HEK293 (cell line): ENCODE measurements around the gene ARHGAP15.

Experiments
- CTCF ChIA-PET: fragments of 350-600 bp; formaldehyde crosslinking; extraction: SDS; loops from one replicate; lab custom pipeline; 2021; ENCODE audit warnings: antibody characterized with exemption; lab: Yijun Ruan, JAX
- POLR2A ChIA-PET: fragments of 300-600 bp; formaldehyde crosslinking; extraction: SDS; loops from one replicate; lab custom pipeline; 2020; ENCODE audit warnings: antibody characterized with exemption, inconsistent platforms; lab: Yijun Ruan, JAX
- H3K27ac ChIP-seq: fragments of 200-500 bp; sonication (Bioruptor generic); 2 replicates; pipeline ENCODE4 v1.5.1; 2014; ENCODE audit warnings: low read depth, low read length, control low read depth, inconsistent platforms; ENCODE audit errors: extremely low read depth
- H3K36me3 ChIP-seq, 2 experiments: fragments of 200-500 bp in 1 of 2; sonication (Bioruptor generic) in 1 of 2; 1 replicate in 1 of 2; 2 replicates in 1 of 2; pipeline ENCODE4 v1.5.1; 2014 to 2017; ENCODE audit warnings: inconsistent platforms in 2 of 2, low read length in 2 of 2; ENCODE audit not compliant: control insufficient read depth in 2 of 2, insufficient read depth in 1 of 2
- H3K4me1 ChIP-seq: fragments of 200-500 bp; sonication (Bioruptor generic); 2 replicates; pipeline ENCODE4 v1.5.1; 2014; ENCODE audit warnings: mild to moderate bottlenecking, low read length, inconsistent platforms; ENCODE audit not compliant: control insufficient read depth, insufficient read depth
- H3K4me3 ChIP-seq: 2 replicates; pipeline ENCODE4 v1.5.1; 2011; ENCODE audit warnings: low read depth, mild to moderate bottlenecking, control low read depth, low read length, moderate library complexity
- H3K9me3 ChIP-seq: fragments of 200-500 bp; sonication (Bioruptor generic); 2 replicates; pipeline ENCODE4 v1.5.1; 2014; ENCODE audit warnings: low read depth, low read length, inconsistent platforms; ENCODE audit not compliant: control insufficient read depth, insufficient read depth
- BCL11A ChIP-seq: fragments of 450-650 bp; formaldehyde crosslinking; IDR thresholded peaks from 2 replicates; pipeline ENCODE4 v1.5.1; 2016; ENCODE audit warnings: low read depth, missing biosample characterization, missing genetic modification characterization
- FEZF1 ChIP-seq: fragments of 450-650 bp; formaldehyde crosslinking; IDR thresholded peaks from 2 replicates; pipeline ENCODE4 v1.5.1; 2016; ENCODE audit warnings: missing biosample characterization, missing genetic modification characterization
- HOXD13 ChIP-seq: sonication (generic); formaldehyde crosslinking; IDR thresholded peaks from 2 replicates; pipeline ENCODE4 v1.8.0; 2022; ENCODE audit warnings: missing genetic modification reagents, borderline replicate concordance
- PBX3 ChIP-seq: sonication (generic); formaldehyde crosslinking; IDR thresholded peaks from 2 replicates; pipeline ENCODE4 v1.8.1; 2022; ENCODE audit warnings: mild to moderate bottlenecking, moderate library complexity, missing genetic modification reagents
- PRDM10 ChIP-seq: fragments of 450-650 bp; formaldehyde crosslinking; IDR thresholded peaks from 2 replicates; pipeline ENCODE4 v1.5.1; 2016; ENCODE audit warnings: missing biosample characterization, missing genetic modification characterization
- ZEB2 ChIP-seq: fragments of 450-650 bp; formaldehyde crosslinking; IDR thresholded peaks from 2 replicates; pipeline ENCODE4 v1.5.1; 2016; ENCODE audit warnings: missing biosample characterization, missing genetic modification characterization
- ZFP37 ChIP-seq: fragments of 450-650 bp; formaldehyde crosslinking; IDR thresholded peaks from 2 replicates; pipeline ENCODE4 v1.5.1; 2016; ENCODE audit warnings: missing biosample characterization, missing genetic modification characterization
- ZNF132 ChIP-seq: fragments of 450-650 bp; formaldehyde crosslinking; IDR thresholded peaks from 2 replicates; pipeline ENCODE4 v1.5.1; 2017; ENCODE audit warnings: missing biosample characterization, missing genetic modification characterization, borderline replicate concordance
- ZNF169 ChIP-seq: fragments of 450-650 bp; formaldehyde crosslinking; IDR thresholded peaks from 2 replicates; pipeline ENCODE4 v1.5.1; 2016; ENCODE audit warnings: missing biosample characterization, missing genetic modification characterization
- ZNF211 ChIP-seq: fragments of 450-650 bp; formaldehyde crosslinking; IDR thresholded peaks from 2 replicates; pipeline ENCODE4 v1.5.1; 2016; ENCODE audit warnings: low read depth, missing biosample characterization, missing genetic modification characterization
- ZNF239 ChIP-seq: fragments of 450-650 bp; formaldehyde crosslinking; IDR thresholded peaks from 2 replicates; pipeline ENCODE4 v1.5.1; 2016; ENCODE audit warnings: missing biosample characterization, missing genetic modification characterization
- ZNF335 ChIP-seq: fragments of 450-650 bp; formaldehyde crosslinking; conservative IDR thresholded peaks from 2 replicates; pipeline ENCODE4 v1.5.1; 2016; ENCODE audit warnings: missing biosample characterization, missing genetic modification characterization
- ZNF37A ChIP-seq: fragments of 450-650 bp; IDR thresholded peaks from 2 replicates; pipeline ENCODE4 v1.5.1; 2018; ENCODE audit warnings: missing biosample characterization, missing genetic modification characterization
- ZNF394 ChIP-seq: fragments of 450-650 bp; formaldehyde crosslinking; IDR thresholded peaks from 2 replicates; pipeline ENCODE4 v1.5.1; 2016; ENCODE audit warnings: missing biosample characterization, missing genetic modification characterization, mild to moderate bottlenecking, moderate library complexity, borderline replicate concordance
- ZNF398 ChIP-seq: fragments of 450-650 bp; formaldehyde crosslinking; IDR thresholded peaks from 2 replicates; pipeline ENCODE4 v1.5.1; 2017; ENCODE audit warnings: missing biosample characterization, missing genetic modification characterization
- ZNF404 ChIP-seq: fragments of 450-650 bp; formaldehyde crosslinking; IDR thresholded peaks from 2 replicates; pipeline ENCODE4 v1.5.1; 2017; ENCODE audit warnings: missing biosample characterization, missing genetic modification characterization
- ZNF48 ChIP-seq: fragments of 450-650 bp; formaldehyde crosslinking; IDR thresholded peaks from 2 replicates; pipeline ENCODE4 v1.5.1; 2016; ENCODE audit warnings: missing biosample characterization, missing genetic modification characterization
- ZNF558 ChIP-seq: fragments of 450-650 bp; formaldehyde crosslinking; IDR thresholded peaks from 2 replicates; pipeline ENCODE4 v1.5.1; 2016; ENCODE audit warnings: missing biosample characterization, missing genetic modification characterization
- ZNF670 ChIP-seq: fragments of 450-650 bp; formaldehyde crosslinking; IDR thresholded peaks from 2 replicates; pipeline ENCODE4 v1.5.1; 2016; ENCODE audit warnings: missing biosample characterization, missing genetic modification characterization, low read depth

The ARHGAP15 gene

GRCh38 chr2:143248631-143249030, 119.4 kb downstream of the ARHGAP15 start (continued):
- TF ChIP-seq PRDM10 (tag by site-specific recombination) (no peak), ZNF169 (tag by site-specific recombination) (no peak), ZNF670 (tag by site-specific recombination) (no peak), ZNF48 (no peak), ZNF398 (tag by site-specific recombination) (no peak), ZNF335 (tag by site-specific recombination) (no peak), ZNF239 (tag by site-specific recombination) (no peak), ZNF404 (no peak), ZEB2 (tag by site-specific recombination) (no peak)

- H3K27ac ChIP-seq: no peak overlapping the region
- TF ChIP-seq ZNF132 (tag by site-specific recombination) (no peak), FEZF1 (tag by site-specific recombination) (no peak), BCL11A (tag by site-specific recombination) (no peak), ZFP37 (no peak), ZNF394 (tag by site-specific recombination) (no peak), ZNF37A (no peak), HOXD13 (CRISPR knock-in tag) (no peak), PBX3 (CRISPR knock-in tag) (no peak), ZNF558 (tag by site-specific recombination) (no peak), ZNF211 (tag by site-specific recombination) (no peak)
- no peaks in the 10 kb centered on the region for H3K4me1 ChIP-seq
- H3K4me3 ChIP-seq: no peak overlapping the region
- POLR2A ChIA-PET: no interaction called here
- CTCF ChIA-PET: interaction anchor here (0.6 to 1.0 kb wide), 3 partner anchors 9 to 217 kb away, joined by 3 read pairs; no protein-coding TSS in a partner anchor
- no peaks in the 10 kb centered on the region for H3K36me3 ChIP-seq
- no peaks in the 10 kb centered on the region for H3K9me3 ChIP-seq
These were observed 122.5 kb downstream of the ARHGAP15 start for GRCh38 chr2:143251681-143252080.
